WTC11 (cell line): Measurements from ENCODE around the gene DCT. TPM values are rescaled to one million over a fixed set of nuclear protein-coding genes. Genes with fewer than 3 reads are reported as not detected.

Source experiments
- ATAC-seq: fragments of 200-7000 bp; cut with Tn5 transposase; 2 replicates; pipeline ENCODE4 v1.10.0; 2021; ENCODE audit warnings: mild to moderate bottlenecking, moderate library complexity
- CTCF ChIA-PET: fragments of 300-600 bp; sonication (Branson Sonifier 250); formaldehyde crosslinking; loops from one replicate; lab custom pipeline; 2021; ENCODE audit warnings: antibody characterized with exemption; lab: Charles Lee
- POLR2A ChIA-PET: fragments of 350-600 bp; sonication (Branson Sonifier 250); formaldehyde crosslinking; loops from one replicate; lab custom pipeline; 2021; ENCODE audit warnings: antibody characterized with exemption; lab: Charles Lee
- DNase-seq: peaks from one replicate; pipeline ENCODE4 v3.0.0; 2021; ENCODE audit warnings: low spot score
- H3K27ac Mint-ChIP-seq: 2 replicates; pipeline ENCODE4 v1.8.0; 2021; ENCODE audit warnings: mixed read lengths
- H3K27me3 Mint-ChIP-seq: 2 replicates; pipeline ENCODE4 v1.8.0; 2021; ENCODE audit warnings: low read depth, mild to moderate bottlenecking, moderate library complexity, mixed read lengths
- H3K36me3 Mint-ChIP-seq: 2 replicates; pipeline ENCODE4 v1.8.0; 2021; ENCODE audit warnings: mixed read lengths
- H3K4me1 Mint-ChIP-seq: 2 replicates; pipeline ENCODE4 v1.8.0; 2022; ENCODE audit warnings: mixed read lengths
- H3K4me3 Mint-ChIP-seq: 2 replicates; pipeline ENCODE4 v1.8.0; 2021; ENCODE audit warnings: mild to moderate bottlenecking, moderate library complexity, mixed read lengths
- H3K9me3 Mint-ChIP-seq: 2 replicates; pipeline ENCODE4 v1.8.0; 2021; ENCODE audit warnings: mixed read lengths
- AR ChIP-seq: fragments of 250-450 bp; sonication (Bioruptor Pico); IDR thresholded peaks from 2 replicates; pipeline ENCODE4 v1.9.0; 2021; ENCODE audit warnings: mild to moderate bottlenecking
- ATF6 ChIP-seq: sonication (generic); formaldehyde crosslinking; IDR thresholded peaks from 2 replicates; pipeline ENCODE4 v1.8.1; 2023; ENCODE audit warnings: mild to moderate bottlenecking, missing genetic modification reagents
- ESRRA ChIP-seq: sonication (generic); formaldehyde crosslinking; IDR thresholded peaks from 2 replicates; pipeline ENCODE4 v1.8.1; 2022; ENCODE audit warnings: mild to moderate bottlenecking, missing genetic modification reagents, borderline replicate concordance
- GABPB1 ChIP-seq: sonication (generic); formaldehyde crosslinking; IDR thresholded peaks from 2 replicates; pipeline ENCODE4 v1.8.1; 2023; ENCODE audit warnings: mild to moderate bottlenecking, missing genetic modification reagents
- HMGXB4 ChIP-seq: sonication (generic); formaldehyde crosslinking; IDR thresholded peaks from 2 replicates; pipeline ENCODE4 v1.8.1; 2023; ENCODE audit warnings: mild to moderate bottlenecking, moderate library complexity, missing genetic modification reagents
- MXD4 ChIP-seq: fragments of 250-450 bp; sonication (Bioruptor Pico); IDR thresholded peaks from 2 replicates; pipeline ENCODE4 v1.8.0; 2021; ENCODE audit warnings: mild to moderate bottlenecking, moderate library complexity, borderline replicate concordance
- NR1H2 ChIP-seq: sonication (generic); formaldehyde crosslinking; IDR thresholded peaks from 2 replicates; pipeline ENCODE4 v1.9.0; 2021; ENCODE audit warnings: mild to moderate bottlenecking, moderate library complexity, missing genetic modification reagents
- TCF7 ChIP-seq: sonication (generic); formaldehyde crosslinking; IDR thresholded peaks from 2 replicates; pipeline ENCODE4 v1.8.0; 2022; ENCODE audit warnings: mild to moderate bottlenecking, low read depth, missing genetic modification reagents, moderate library complexity
- USF1 ChIP-seq: sonication (generic); formaldehyde crosslinking; IDR thresholded peaks from 2 replicates; pipeline ENCODE4 v1.8.0; 2022; ENCODE audit warnings: mild to moderate bottlenecking, missing genetic modification reagents
- ZBTB21 ChIP-seq: sonication (generic); formaldehyde crosslinking; IDR thresholded peaks from 2 replicates; pipeline ENCODE4 v1.8.1; 2023; ENCODE audit warnings: mild to moderate bottlenecking, missing genetic modification reagents, borderline replicate concordance
- ZNF317 ChIP-seq: sonication (generic); formaldehyde crosslinking; IDR thresholded peaks from 2 replicates; pipeline ENCODE4 v1.8.1; 2023; ENCODE audit warnings: low read depth, mild to moderate bottlenecking, moderate library complexity, missing genetic modification reagents, borderline replicate concordance
- ZNF416 ChIP-seq: fragments of 250-450 bp; sonication (Bioruptor Pico); IDR thresholded peaks from 2 replicates; pipeline ENCODE4 v1.9.0; 2021; ENCODE audit warnings: mild to moderate bottlenecking, inconsistent platforms
- ZNF512 ChIP-seq: sonication (generic); formaldehyde crosslinking; IDR thresholded peaks from 2 replicates; pipeline ENCODE4 v1.8.1; 2022; ENCODE audit warnings: missing genetic modification reagents, borderline replicate concordance
- total RNA-seq: library from RNA; stranded (reverse); gene quantifications from 3 replicates; pipeline ENCODE4 v1.2.3, GENCODE V29; 2021

The DCT gene
- total RNA-seq, 1 experiment from 2014 or later: not detected

- no peak overlapping the region for H3K4me3 Mint-ChIP-seq
- ATAC-seq (no peak), DNase-seq (no peak)
- peaks cover 7% of the 10 kb centered on the region for H3K4me1 Mint-ChIP-seq
- no peaks in the 10 kb centered on the region for H3K27me3 Mint-ChIP-seq
- TF ChIP-seq ZNF512 (CRISPR knock-in tag) (no peak), AR (CRISPR knock-in tag) (no peak), ZNF317 (CRISPR knock-in tag) (no peak), NR1H2 (CRISPR knock-in tag) (no peak), TCF7 (CRISPR knock-in tag) (no peak), ATF6 (CRISPR knock-in tag) (no peak), ZNF416 (CRISPR knock-in tag) (no peak), GABPB1 (no peak), ESRRA (CRISPR knock-in tag) (no peak), ZBTB21 (no peak), MXD4 (no peak)
- H3K27ac Mint-ChIP-seq: no peak overlapping the region
- CTCF ChIA-PET: interaction anchor here (0.6 kb wide), 1 partner anchor 75 kb away, joined by 3 read pairs; no protein-coding TSS in a partner anchor
- H3K36me3 Mint-ChIP-seq: 0 out of 2 replicates have a peak, but pooled peaks cover 6% of the 10 kb centered on the region
- POLR2A ChIA-PET: no interaction called here
- H3K9me3 Mint-ChIP-seq: peaks cover 18% of the 10 kb centered on the region
Observed at GRCh38 chr13:94413598-94413944, 65.9 kb downstream of the DCT start.

GRCh38 chr13:94412870-94413597 lies 66.4 kb downstream of the DCT start:
- Mint-ChIP-seq H3K9me3 (peaks cover 18% of the 10 kb centered on the region), H3K4me3 (no peak overlapping the region), H3K36me3 (0 out of 2 replicates have a peak, but pooled peaks cover 6% of the 10 kb centered on the region), H3K4me1 (peaks cover 7% of the 10 kb centered on the region), H3K27me3 (no peaks in the 10 kb centered on the region), H3K27ac (no peak overlapping the region)
- POLR2A ChIA-PET: no interaction called here
- CTCF ChIA-PET: no interaction called here
- ATAC-seq (no peak), DNase-seq (no peak)
- TF ChIP-seq ZNF317 (CRISPR knock-in tag) (no peak), USF1 (CRISPR knock-in tag) (no peak), HMGXB4 (CRISPR knock-in tag) (no peak), ATF6 (CRISPR knock-in tag) (no peak)
